GM18499 (cell line): ENCODE measurements around the gene GAS2L1.
"Not testable (repeated sequence)": the region's sequence is repeated elsewhere in the genome, so short reads cannot be mapped to it uniquely, and the experiment has no call there.

Experiments
- ATAC-seq: cut with Tn5 transposase; IDR thresholded peaks from one replicate; pipeline ENCODE4 v1.9.1; 2021; ENCODE audit warnings: moderate number of reproducible peaks; ENCODE audit not compliant: insufficient read depth, unreplicated experiment

Gene GAS2L1

GRCh38 chr22:29339381-29340235, 33.2 kb downstream of the GAS2L1 start:
- ATAC-seq = no peak

DNA sequence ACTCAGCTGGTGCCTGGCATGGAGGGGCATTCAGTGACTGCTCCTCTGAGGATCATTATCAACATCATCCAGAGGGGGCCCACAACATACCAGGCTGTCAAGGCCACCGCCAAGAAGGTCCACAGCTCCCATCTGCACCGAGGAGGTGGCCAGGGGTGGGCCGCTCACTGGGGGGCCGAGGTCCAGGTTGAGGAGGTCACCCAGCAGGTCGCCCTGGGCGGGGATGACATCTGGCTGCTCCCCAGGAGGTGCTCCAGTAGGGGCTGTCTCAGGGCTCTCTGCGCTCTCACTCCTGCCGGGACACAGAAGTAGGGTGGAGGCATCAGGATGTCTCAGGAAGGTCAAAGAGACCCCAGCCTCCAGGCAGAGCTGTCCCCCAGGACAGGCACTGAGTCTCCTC, 34.1 kb downstream of the GAS2L1 start:
- ATAC-seq = no peak

DNA sequence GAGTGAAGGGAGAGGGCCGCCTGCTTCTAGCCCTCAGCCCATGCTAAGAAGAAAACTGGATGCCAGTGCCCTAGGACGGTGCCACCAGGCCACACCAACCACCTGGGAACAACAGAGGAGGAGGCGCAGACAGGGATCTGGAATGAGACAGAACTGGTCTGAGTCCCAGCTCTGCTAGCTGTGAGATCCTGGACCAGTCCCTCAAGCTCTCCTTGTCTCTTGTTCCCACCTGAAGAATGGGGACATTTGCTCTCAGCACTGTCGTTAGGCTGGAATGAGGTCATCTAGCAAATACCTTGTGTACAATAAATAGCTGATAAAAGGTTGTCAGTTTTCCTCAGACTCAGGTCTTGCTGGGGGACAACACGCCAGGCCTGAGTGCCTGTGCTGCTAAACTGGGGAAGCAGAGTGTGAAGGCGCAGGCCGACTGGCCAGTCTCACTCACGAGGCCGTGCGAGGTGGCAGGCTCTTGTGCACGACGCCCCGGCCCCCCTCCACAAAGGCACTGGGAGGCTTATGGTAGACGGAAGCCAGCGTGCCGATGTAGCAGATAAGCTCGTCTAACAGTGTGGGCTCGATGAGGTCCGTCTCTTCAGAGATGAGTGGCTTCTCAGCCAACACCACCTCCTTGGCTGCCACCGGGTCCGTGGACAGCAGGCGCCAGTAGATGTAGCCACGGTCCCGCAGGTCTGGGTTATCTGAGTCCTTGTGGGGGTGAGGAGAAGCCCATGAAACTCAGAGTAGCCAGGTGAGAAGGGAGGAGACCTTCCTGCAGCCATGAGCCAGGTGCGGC, 34.8 kb downstream of the GAS2L1 start:
- no peak for ATAC-seq

DNA sequence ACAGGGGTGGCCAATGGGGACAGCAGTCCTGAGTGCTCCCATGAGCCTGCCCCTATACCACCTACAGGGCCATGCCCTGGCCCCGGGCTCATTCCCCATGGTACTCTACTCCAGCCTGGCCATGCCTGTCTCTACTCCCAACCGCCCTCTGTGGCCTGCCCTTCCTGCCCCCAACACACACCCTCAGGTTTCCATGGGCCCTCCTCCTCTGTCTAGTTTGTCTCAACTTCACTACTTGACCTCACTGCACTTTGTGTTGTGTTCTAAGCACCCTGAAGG, 35.3 kb downstream of the GAS2L1 start:
- ATAC-seq = no peak

- ATAC-seq = no peak
Measured at GRCh38 chr22:29342177-29342576, 35.7 kb downstream of the GAS2L1 start.

DNA sequence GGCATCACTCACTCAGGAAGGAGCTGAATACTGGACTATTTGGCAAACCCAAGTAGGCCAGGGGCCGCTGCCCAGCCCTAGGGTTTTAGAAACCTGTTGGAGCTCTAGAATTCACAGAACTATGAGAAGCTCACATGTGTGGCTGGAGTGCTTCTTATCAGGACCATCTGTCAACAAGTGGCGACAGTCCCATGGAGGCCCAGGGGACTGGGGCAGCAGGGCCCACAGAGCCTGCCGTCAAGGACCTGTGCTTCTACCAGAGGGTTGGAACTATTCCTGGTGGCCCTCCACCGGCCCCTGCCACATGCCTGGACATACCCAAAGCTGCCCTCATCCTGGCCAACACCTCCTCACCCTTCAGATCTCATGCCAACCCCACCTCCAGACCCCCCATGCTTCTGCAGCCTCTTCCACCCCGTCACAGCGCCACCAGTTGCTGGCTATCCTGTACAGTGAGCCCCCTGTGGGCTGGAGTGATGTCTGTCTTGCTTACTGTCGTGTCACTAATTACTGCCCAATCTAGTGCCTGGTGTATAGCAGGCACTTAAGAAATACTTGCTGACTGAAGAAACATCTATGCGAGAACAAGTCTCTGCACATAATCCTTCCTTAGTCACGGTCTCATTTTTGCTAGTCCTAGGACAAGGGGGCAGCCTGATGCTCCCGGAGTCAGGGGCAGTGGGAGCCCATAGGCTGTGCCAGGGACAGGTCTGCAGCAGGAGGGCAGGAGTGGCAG, 36.3 kb downstream of the GAS2L1 start:
- ATAC-seq = no peak

DNA sequence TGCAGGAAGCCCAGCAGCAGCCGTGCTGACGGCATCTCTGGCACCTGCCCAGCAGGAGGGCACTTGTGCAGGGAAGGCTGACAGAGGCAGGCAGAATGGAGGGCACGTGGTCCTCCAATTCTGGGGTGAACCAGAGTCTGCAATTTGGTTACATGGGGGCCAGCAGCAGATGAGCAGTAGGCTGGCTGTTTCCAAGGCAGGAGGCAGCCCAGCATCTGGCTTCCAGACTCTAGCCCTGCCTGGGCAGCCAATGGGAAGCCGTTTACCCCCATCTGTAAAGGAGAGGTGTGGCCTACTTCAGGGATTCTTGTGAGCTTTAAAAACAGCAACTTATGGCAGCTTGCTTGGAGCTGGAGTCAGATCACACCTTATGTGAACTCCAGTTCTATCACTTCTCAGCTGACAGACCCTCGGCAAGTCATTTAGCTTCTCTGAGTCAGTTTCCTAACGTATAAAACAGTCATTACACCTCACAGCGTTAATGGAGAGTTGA, 36.9 kb downstream of the GAS2L1 start:
- ATAC-seq = no peak

DNA sequence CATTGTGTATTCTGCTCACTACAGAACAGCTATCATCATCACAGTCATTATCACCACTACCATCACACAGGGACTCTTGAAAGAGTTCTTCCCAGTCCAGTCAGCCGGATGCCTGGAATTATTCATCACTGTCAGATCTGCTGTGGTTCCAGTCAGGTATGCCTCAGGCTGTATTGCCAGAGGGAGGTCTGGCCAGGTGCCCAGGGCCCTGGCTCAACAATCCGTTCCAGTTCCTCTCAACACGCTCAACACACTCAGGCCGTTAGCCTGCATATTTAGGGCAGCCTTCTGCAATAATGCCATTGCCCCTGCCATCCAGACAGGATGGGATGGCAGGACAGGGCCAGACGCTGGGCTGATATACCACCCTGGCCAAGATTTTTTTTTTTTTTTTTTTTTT, 37.7 kb downstream of the GAS2L1 start:
- ATAC-seq = no peak

GRCh38 chr22:29344889-29345288, 38.4 kb downstream of the GAS2L1 start:
- ATAC-seq = not testable (repeated sequence)

DNA sequence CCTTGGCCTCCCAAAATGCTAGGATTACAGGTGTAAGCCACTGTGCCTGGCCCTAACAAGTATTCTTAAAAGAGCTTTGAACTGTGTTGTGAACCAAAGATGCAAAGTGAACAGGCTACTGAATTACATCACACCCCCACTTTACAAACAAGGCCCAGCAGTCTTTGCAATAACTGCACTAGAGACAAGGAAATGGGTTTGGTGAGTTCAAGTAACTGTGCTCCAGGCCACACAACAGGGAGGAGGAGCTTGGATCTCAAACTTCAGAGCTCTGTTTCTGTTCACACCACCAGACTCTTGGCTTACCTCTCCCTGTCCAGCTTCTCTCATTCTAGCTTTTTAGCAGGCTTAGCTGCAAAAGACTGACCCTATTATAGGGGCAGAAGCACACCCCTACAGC, 39.5 kb downstream of the GAS2L1 start:
- ATAC-seq = no peak

DNA sequence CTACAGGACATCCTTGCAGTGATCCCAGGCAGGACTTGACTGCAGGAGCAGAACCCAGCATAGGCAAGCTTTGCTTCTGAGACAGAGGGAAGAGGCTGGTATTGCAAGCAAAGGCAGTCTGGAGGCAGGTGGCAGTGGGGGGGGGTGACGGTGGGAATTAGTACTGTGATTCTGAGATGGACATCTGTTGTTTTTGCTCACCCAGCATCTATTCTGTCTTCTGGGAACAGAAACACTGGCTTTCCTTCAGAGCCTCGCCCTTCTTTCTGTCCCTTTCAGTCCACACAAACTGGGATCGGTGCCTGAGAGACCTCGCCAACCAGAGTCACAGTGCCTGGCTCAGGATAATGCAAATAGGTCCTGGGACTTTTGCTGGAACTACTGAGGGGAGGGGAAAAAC, 40.2 kb downstream of the GAS2L1 start:
- no peak for ATAC-seq

DNA sequence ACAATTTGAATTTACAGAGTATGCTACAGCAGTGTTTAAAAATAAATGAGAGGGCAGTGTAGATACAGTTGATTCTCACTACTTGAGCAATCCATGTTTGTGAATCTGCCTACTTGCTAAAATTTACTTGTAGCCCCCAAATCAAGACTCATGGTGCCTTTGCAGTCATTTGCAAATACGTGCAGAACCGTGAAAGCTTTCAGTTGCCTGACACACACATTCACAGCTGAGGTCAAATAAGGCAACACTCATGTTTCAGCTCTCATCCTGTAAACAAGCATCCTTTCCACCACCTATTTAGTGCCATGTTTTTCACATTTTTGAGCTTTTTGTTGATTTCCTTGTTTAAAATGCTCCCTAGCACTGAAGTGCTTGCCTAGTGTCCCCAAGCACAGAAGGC, 41.6 kb downstream of the GAS2L1 start:
- no peak for ATAC-seq

- no peak for ATAC-seq
Measured at GRCh38 chr22:29348956-29349355, 42.5 kb downstream of the GAS2L1 start.

DNA sequence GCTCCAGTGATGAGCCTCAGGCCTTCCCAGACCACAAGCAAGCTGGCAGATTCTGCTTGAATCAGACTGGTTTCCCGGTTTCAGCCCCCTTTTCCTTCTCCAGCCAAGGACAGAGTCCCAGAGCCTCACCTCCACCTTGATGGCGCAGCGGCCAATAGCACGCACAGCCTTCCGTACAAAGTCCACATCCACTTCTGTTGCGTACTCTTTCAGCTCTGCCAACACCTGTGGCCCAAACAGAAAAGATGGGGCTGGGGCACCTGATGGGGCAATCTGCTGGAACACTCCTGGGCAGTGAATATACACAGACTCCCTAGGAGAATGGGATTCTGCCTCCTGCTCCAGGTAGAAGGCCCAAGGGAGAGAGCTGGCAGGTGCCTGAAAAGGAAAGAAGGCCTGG, 44.6 kb downstream of the GAS2L1 start:
- no peak for ATAC-seq

- no peak for ATAC-seq
Measured at GRCh38 chr22:29351891-29352290, 45.4 kb downstream of the GAS2L1 start.

- no peak for ATAC-seq
Measured at GRCh38 chr22:29352778-29353177, 46.3 kb downstream of the GAS2L1 start.

GRCh38 chr22:29353286-29353685, 46.8 kb downstream of the GAS2L1 start:
- ATAC-seq = no peak

- ATAC-seq = no peak
Measured at GRCh38 chr22:29353860-29354259, 47.4 kb downstream of the GAS2L1 start.

DNA sequence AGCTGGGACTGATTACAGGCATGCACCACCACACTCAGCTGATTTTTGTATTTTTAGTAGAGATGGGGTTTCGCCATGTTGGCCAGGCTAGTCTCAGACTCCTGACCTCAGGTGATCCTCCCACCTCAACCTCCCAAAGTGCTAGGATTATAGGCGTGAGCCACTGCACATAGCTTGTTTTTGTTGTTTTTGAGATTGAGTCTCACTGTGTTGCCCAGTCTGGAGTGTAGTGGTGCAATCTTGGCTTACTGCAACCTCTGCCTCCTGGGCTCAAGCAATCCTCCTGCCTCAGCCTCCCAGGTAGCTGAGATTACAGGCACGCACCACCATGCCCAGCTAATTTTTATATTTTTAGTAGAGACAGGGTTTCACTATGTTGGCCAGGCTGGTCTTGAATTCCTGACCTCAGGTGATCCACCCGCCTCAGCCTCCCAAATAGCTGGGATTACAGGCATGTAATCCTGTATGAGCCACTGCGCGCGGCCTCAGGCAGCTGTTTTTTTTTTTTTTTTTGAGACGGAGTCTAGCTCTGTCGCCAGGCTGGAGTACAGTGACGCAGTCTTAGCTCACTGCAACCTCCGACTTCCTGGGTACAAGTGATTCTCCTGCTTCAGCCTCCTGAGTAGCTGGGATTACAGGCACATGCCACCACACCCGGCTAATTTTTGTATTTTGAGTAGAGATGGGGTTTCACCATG, 50.9 kb downstream of the GAS2L1 start:
- not testable (repeated sequence) for ATAC-seq

DNA sequence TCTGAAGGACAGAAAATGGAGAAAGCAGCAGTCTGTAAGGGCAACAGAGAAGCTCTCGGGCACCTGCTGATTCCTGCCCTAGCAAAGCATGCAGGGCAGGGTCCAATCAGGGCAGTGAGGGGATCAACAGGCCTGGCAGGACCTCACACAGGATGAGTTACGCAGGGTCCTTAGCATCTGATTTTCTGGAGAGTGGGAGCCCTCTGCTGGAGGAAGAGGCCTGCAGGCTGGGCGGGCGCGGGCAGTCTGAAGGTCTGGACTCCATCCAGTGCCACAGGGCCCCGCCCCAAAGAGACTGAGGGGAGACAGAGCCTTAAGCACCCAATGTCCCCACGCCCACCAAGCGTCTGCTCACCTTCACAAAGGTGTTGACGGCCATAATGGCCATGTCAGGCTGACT, 53.0 kb downstream of the GAS2L1 start:
- ATAC-seq = no peak
